Spleen (tissue), 11 donors: Measurements from ENCODE around the gene TXNDC8. TPM values are rescaled to one million over a fixed set of nuclear protein-coding genes. Genes with fewer than 3 reads are reported as not detected.

Experiments used
- DNase-seq: peaks from one replicate; pipeline ENCODE4 v3.0.0-alpha.2; 2020
- H3K27ac ChIP-seq, 8 donors: fragments of 200-600 bp; sonication (generic) in 7 of 8; 1 replicate in 4 of 8; 2 replicates in 4 of 8; pipeline versions ENCODE4 v1.5.0 to v1.8.0; 2016 to 2021; ENCODE audit warnings: inconsistent platforms in 4 of 8, mild to moderate bottlenecking in 4 of 8, moderate library complexity in 1 of 8
- H3K27me3 ChIP-seq, 7 donors: fragments of 200-600 bp; sonication (generic) in 6 of 7; replicated peaks in 1 of 7; 1 replicate in 4 of 7; 2 replicates in 3 of 7; pipeline versions ENCODE4 v1.5.0 to v1.8.0; 2016 to 2021; ENCODE audit warnings: inconsistent platforms in 3 of 7, mild to moderate bottlenecking in 1 of 7
- H3K36me3 ChIP-seq, 6 donors: fragments of 200-600 bp; sonication (generic) in 5 of 6; 1 replicate in 4 of 6; 2 replicates in 2 of 6; pipeline versions ENCODE4 v1.5.0 to v1.8.0; 2016 to 2021; ENCODE audit warnings: inconsistent platforms in 2 of 6
- H3K4me1 ChIP-seq, 6 donors: fragments of 200-600 bp; sonication (generic) in 5 of 6; 1 replicate in 3 of 6; 2 replicates in 3 of 6; pipeline versions ENCODE4 v1.5.0 to v1.8.0; 2016 to 2021; ENCODE audit warnings: inconsistent platforms in 3 of 6
- H3K4me3 ChIP-seq, 8 donors: fragments of 200-600 bp; sonication (generic) in 7 of 8; 1 replicate in 4 of 8; 2 replicates in 4 of 8; pipeline versions ENCODE4 v1.5.0 to v1.8.0; 2016 to 2021; ENCODE audit warnings: inconsistent platforms in 4 of 8, mild to moderate bottlenecking in 4 of 8, moderate library complexity in 2 of 8
- H3K9me3 ChIP-seq, 8 donors: fragments of 200-600 bp; sonication (generic) in 7 of 8; 1 replicate in 4 of 8; 2 replicates in 4 of 8; pipeline versions ENCODE4 v1.5.0 to v1.8.0; 2016 to 2021; ENCODE audit warnings: inconsistent platforms in 4 of 8
- POLR2A ChIP-seq, 3 donors: fragments of 450-650 bp; IDR thresholded peaks; one replicate each; pipeline ENCODE4 v1.5.1; 2017; ENCODE audit warnings: antibody characterized with exemption in 3 of 3, mild to moderate bottlenecking in 1 of 3
- POLR2AphosphoS5 ChIP-seq, 3 donors: sonication (generic); formaldehyde crosslinking; IDR thresholded peaks; one replicate each; pipeline ENCODE4 v1.5.1; 2017; ENCODE audit warnings: antibody characterized with exemption in 3 of 3
- WGBS, 5 donors: extraction: QIAGEN DNeasy Blood & Tissue Kit in 3 of 5; methylation state at CpG; one replicate each; pipeline versions ENCODE4 v1.1.5 to v1.1.7; 2013 to 2018; 5-methylcytosine and 5-hydroxymethylcytosine counted together
- intact Hi-C: fragments of 100-400 bp; cut with DNase I; formaldehyde crosslinking; loops from one replicate; pipeline ENCODE4 v1.15.0; 2023; ENCODE audit warnings: low total_unique reads
- polyA plus RNA-seq, 3 donors: library from polyadenylated mRNA; stranded (reverse); fragments of 200-250 nt; gene quantifications; one replicate each; pipeline ENCODE4 v1.2.1, GENCODE V29; 2013
- total RNA-seq, 7 donors: library from RNA; depleted of rRNA in 3 of 7; stranded (reverse); fragments of >200 nt in 3 of 7; fragmentation: NEBNext Ultra II Directional in 4 of 7; extraction: Animal tissue kit (Norgen Biotek cat#: 25700) in 4 of 7; gene quantifications; one replicate each; pipeline versions ENCODE4 v1.1.0 to v1.2.1, GENCODE V29; 2016 to 2021
- TF ChIP-seq, protein P1 (sequence below), 11 experiments: fragments of 200-600 bp in 7 of 11; fragments of 450-650 bp in 4 of 11; sonication (generic) in 4 of 11; IDR thresholded peaks in 8 of 11; conservative IDR thresholded peaks in 3 of 11; 1 replicate in 7 of 11; 2 replicates in 4 of 11; pipeline versions ENCODE4 v1.4.0 to v1.8.0; 2016 to 2021; ENCODE audit warnings: antibody characterized with exemption in 11 of 11, inconsistent platforms in 4 of 11, mild to moderate bottlenecking in 1 of 11
- donor health status: healthy with polysubstance abuse.
- donor health status: DM: no; HTN: no; CAD: no; lungs with moderate emphysema.
- donor health status: DM: no; HTN: no; CAD: no.
- donor health status: Bipolar disorder and iron deficiency.
- donor health status: healthy.
- donor health status: DM: no; HTN: no; CAD: no.
- donor health status: DM: yes; HTN: yes; CAD: no.

Gene TXNDC8
- total and polyA plus RNA-seq, 10 donors: not detected

DNA sequence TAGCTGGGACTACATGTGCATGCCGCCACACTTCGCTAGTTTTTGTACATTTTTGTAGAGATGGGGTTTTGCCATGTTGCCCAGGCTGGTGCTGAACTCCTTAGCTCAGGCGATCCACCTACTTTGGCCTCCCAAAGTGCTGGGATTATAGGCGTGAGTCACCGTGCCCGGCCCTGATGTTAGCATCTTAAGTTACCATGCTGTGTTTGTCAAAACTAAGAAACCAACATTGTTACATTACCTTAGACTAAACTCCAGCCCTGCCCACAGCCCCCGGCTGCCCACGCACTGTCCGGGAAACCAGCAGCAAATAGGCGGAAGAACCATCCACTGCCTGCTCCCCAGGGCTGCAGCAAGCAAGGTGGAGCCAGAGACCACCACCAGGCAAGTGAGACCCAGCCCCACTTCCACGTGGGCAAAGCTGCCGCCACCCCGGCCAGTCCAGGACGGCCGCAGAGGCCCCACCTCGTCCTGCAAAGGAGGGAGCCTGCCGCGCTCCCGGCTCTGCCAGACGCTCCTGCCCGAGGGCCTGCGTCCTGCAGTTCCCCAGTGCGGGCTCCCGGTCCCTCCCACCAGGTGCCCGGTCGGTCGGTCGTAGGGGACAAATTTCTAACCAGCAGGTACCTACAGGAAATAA lies 45.6 kb downstream of the TXNDC8 start:
- WGBS, 5 donors: 88 to 95% (median 89%) methylated on average over 23 to 28 of the region's 28 CpGs
- Histone ChIP-seq H3K4me3 (no peak overlapping the region), H3K4me1 (no peaks in the 10 kb centered on the region), H3K27ac (no peak overlapping the region), H3K9me3 (no peaks in the 10 kb centered on the region), H3K36me3 (no peaks in the 10 kb centered on the region), H3K27me3 (no peaks in the 10 kb centered on the region)
- TF ChIP-seq POLR2AphosphoS5 (IDR thresholded peaks at IDR 0.05): no peak
- TF ChIP-seq, protein P1, sequence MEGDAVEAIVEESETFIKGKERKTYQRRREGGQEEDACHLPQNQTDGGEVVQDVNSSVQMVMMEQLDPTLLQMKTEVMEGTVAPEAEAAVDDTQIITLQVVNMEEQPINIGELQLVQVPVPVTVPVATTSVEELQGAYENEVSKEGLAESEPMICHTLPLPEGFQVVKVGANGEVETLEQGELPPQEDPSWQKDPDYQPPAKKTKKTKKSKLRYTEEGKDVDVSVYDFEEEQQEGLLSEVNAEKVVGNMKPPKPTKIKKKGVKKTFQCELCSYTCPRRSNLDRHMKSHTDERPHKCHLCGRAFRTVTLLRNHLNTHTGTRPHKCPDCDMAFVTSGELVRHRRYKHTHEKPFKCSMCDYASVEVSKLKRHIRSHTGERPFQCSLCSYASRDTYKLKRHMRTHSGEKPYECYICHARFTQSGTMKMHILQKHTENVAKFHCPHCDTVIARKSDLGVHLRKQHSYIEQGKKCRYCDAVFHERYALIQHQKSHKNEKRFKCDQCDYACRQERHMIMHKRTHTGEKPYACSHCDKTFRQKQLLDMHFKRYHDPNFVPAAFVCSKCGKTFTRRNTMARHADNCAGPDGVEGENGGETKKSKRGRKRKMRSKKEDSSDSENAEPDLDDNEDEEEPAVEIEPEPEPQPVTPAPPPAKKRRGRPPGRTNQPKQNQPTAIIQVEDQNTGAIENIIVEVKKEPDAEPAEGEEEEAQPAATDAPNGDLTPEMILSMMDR (IDR thresholded peaks at IDR 0.05 in 8 of 11, conservative IDR thresholded peaks at IDR 0.05 in 3 of 11): no peak
- TF ChIP-seq POLR2A (IDR thresholded peaks at IDR 0.05): no peak
- DNase-seq: no peak
- intact Hi-C loops: no loop called here

DNA sequence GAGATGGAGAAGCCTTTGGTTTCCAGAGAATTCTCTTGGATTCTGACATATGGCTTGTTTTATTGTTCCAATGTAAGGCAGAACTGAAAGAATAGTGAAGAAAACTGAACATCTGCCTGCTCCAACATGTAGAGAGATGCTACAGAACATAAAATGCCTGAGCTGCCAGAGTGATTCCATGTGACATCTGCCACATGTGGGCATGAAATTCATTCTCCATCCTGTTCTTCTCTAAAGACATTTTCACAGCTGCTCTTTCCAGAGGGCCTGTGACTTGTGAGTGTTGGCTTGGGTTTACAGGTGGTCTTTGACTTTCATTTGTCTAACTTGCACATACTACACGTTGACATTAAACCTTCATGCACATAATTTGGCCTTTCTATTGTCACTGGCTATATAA lies 47.7 kb downstream of the TXNDC8 start:
- no peak for TF ChIP-seq POLR2A (IDR thresholded peaks at IDR 0.05)
- TF ChIP-seq, protein P1 (IDR thresholded peaks at IDR 0.05 in 8 of 11, conservative IDR thresholded peaks at IDR 0.05 in 3 of 11): no peak
- TF ChIP-seq POLR2AphosphoS5 (IDR thresholded peaks at IDR 0.05): no peak
- Histone ChIP-seq H3K27ac (peak overlapping the region in 3 of 8 donors; percentile 40 to 78 (median 66)), H3K9me3 (no peaks in the 10 kb centered on the region), H3K4me3 (no peak overlapping the region), H3K27me3 (no peaks in the 10 kb centered on the region), H3K4me1 (no peaks in the 10 kb centered on the region), H3K36me3 (no peaks in the 10 kb centered on the region)
- no peak for DNase-seq
- WGBS, 5 donors: 77 to 94% (median 83%) methylated on average over 1 of the region's 1 CpG
- intact Hi-C loops: no loop called here

DNA sequence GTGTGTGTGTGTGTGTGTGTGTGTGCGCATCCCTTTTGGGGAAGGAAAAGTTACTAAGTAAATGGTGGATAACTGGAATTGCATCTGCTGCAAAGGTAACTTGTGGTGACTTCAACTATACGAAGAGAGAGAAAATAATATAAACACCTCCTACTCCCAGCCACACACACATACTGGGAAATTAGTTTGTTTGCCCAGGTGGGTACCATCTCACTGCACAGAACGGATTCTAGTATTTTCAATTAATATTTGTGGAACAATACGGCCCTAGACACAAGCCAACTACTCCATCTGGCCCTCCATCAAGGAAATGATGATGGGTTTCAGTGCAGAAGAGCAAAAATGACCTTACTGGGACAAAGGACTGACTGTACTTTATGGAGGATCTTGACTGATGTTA lies 49.2 kb downstream of the TXNDC8 start:
- H3K27me3 ChIP-seq: peaks cover 0 to under 1% (median 0%) of the 10 kb centered on the region in 7 donors
- H3K27ac ChIP-seq: peak overlapping the region in 3 of 8 donors; percentile 15 to 78 (median 66)
- no peak for DNase-seq
- TF ChIP-seq POLR2AphosphoS5 (IDR thresholded peaks at IDR 0.05) (no peak), POLR2A (IDR thresholded peaks at IDR 0.05) (no peak)
- TF ChIP-seq, protein P1 (IDR thresholded peaks at IDR 0.05 in 8 of 11, conservative IDR thresholded peaks at IDR 0.05 in 3 of 11): no peak
- no peaks in the 10 kb centered on the region for H3K4me1 ChIP-seq
- intact Hi-C loops: no loop called here
- no peak overlapping the region for H3K4me3 ChIP-seq
- H3K9me3 ChIP-seq: no peaks in the 10 kb centered on the region
- no peaks in the 10 kb centered on the region for H3K36me3 ChIP-seq
- 75 to 91% (median 81%) methylated on average over 4 of the region's 4 CpGs for WGBS, 5 donors

DNA sequence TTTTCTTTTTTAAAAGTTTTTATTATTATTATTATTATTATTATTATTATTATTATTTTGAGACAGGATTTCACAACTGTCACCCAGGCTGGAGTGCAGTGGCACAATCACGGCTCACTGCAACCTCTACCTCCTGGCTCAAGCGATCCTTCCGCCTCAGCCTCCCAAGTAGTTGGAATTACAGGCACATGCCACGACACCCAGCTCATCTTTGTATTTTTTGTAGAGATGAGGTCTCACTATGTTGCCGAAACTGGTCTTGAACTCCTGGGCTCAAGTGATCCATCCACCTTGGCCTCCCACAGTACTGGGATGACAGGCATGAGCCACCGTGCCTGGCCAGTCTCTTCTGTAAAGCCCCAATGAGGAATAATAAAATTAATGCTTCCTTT lies 50.4 kb downstream of the TXNDC8 start:
- intact Hi-C loops: no loop called here
- no peak for TF ChIP-seq POLR2A (IDR thresholded peaks at IDR 0.05)
- H3K9me3 ChIP-seq: no peaks in the 10 kb centered on the region
- H3K4me3 ChIP-seq: no peak overlapping the region
- DNase-seq: no peak
- H3K27me3 ChIP-seq: peaks cover 0 to 7% (median 0%) of the 10 kb centered on the region in 7 donors
- 89 to 96% (median 92%) methylated on average over 6 of the region's 6 CpGs for WGBS, 5 donors
- H3K27ac ChIP-seq: no peak overlapping the region
- no peaks in the 10 kb centered on the region for H3K4me1 ChIP-seq
- no peaks in the 10 kb centered on the region for H3K36me3 ChIP-seq
